ENCODE results near the gene RANBP3.

- TF ChIP-seq POLR2A (IDR thresholded peaks at IDR 0.05) (no peak), CTCF (IDR thresholded peaks at IDR 0.05) (no peak)
Measured at GRCh38 chr19:5892772-5893275, 85.1 kb downstream of the RANBP3 start.

Measured in thyroid gland (tissue), 4 donors.